MM.1S (cell line): ENCODE data around the gene HYAL3.

ENCODE experiments used
- EZH2 ChIP-seq: fragments of 300-600 bp; sonication (generic); optimal IDR thresholded peaks from 2 replicates; pipeline ENCODE3; 2017; ENCODE audit warnings: low read depth, mild to moderate bottlenecking, antibody characterized with exemption, low read length, mixed read lengths
- TF ChIP-seq, protein P1 (sequence below): fragments of 300-600 bp; sonication (generic); IDR thresholded peaks from 2 replicates; pipeline ENCODE4 v1.5.1; 2016; ENCODE audit warnings: antibody characterized with exemption, low read length, mixed read lengths

DNA sequence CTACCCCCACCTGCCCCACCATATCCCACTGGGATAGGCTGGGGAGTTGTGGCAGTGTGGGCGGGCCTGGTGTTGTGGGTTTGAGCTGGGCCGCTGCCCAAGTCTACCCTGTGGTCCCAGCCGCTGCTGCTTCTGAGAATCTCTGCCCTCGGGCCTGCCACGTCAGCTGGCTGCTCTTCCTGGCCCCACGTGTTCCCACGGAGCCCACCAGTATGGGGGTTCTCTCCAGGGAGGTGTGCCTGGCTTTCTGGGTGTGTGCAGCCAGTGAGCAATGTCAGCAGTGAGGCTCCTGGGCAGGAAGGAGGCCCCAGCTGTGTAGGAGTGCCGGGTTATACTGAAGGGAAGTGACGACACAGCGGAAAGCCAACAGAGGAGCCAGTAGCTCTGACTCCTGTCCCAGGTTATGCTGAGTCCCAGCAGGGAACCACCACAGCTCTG is 52.7 kb downstream of the HYAL3 start:
- no peak for TF ChIP-seq EZH2
- TF ChIP-seq, protein P1, sequence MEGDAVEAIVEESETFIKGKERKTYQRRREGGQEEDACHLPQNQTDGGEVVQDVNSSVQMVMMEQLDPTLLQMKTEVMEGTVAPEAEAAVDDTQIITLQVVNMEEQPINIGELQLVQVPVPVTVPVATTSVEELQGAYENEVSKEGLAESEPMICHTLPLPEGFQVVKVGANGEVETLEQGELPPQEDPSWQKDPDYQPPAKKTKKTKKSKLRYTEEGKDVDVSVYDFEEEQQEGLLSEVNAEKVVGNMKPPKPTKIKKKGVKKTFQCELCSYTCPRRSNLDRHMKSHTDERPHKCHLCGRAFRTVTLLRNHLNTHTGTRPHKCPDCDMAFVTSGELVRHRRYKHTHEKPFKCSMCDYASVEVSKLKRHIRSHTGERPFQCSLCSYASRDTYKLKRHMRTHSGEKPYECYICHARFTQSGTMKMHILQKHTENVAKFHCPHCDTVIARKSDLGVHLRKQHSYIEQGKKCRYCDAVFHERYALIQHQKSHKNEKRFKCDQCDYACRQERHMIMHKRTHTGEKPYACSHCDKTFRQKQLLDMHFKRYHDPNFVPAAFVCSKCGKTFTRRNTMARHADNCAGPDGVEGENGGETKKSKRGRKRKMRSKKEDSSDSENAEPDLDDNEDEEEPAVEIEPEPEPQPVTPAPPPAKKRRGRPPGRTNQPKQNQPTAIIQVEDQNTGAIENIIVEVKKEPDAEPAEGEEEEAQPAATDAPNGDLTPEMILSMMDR, result no peak
